ENCODE results near the gene RNF220.
A peak's percentile ranks its signal among the peaks of the same experiment; 100 is the strongest.
"Not testable (repeated sequence)": the region's sequence is repeated elsewhere in the genome, so short reads cannot be mapped to it uniquely, and the experiment has no call there.

Gene RNF220

GRCh38 chr1:44678626-44679025 lies 273.6 kb downstream of the RNF220 start:
- DNase-seq (ENCODE audit: low spot score): no peak

- no peak for DNase-seq (ENCODE audit: low spot score)
Observed at GRCh38 chr1:44679468-44679867, 274.4 kb downstream of the RNF220 start.

- DNase-seq (ENCODE audit: low spot score): no peak
Observed at GRCh38 chr1:44681905-44682882, 277.1 kb downstream of the RNF220 start.

GRCh38 chr1:44682883-44683265 lies 277.8 kb downstream of the RNF220 start:
- DNase-seq (ENCODE audit: low spot score): no peak

- DNase-seq (ENCODE audit: low spot score): no peak
Observed at GRCh38 chr1:44684525-44684924, 279.5 kb downstream of the RNF220 start.

- no peak for DNase-seq (ENCODE audit: low spot score)
Observed at GRCh38 chr1:44685218-44685617, 280.2 kb downstream of the RNF220 start.

GRCh38 chr1:44685881-44686280 lies 280.8 kb downstream of the RNF220 start:
- no peak for DNase-seq (ENCODE audit: low spot score)

- no peak for DNase-seq (ENCODE audit: low spot score)
Observed at GRCh38 chr1:44688760-44689446, 283.8 kb downstream of the RNF220 start.

GRCh38 chr1:44689447-44689765 lies 284.4 kb downstream of the RNF220 start:
- no peak for DNase-seq (ENCODE audit: low spot score)

- peak; percentile 30 for DNase-seq (ENCODE audit: low spot score)
Observed at GRCh38 chr1:44693159-44693558, 288.1 kb downstream of the RNF220 start.

- no peak for DNase-seq (ENCODE audit: low spot score)
Observed at GRCh38 chr1:44693900-44694299, 288.8 kb downstream of the RNF220 start.

GRCh38 chr1:44694863-44695478 lies 289.9 kb downstream of the RNF220 start:
- no peak for DNase-seq (ENCODE audit: low spot score)

- no peak for DNase-seq (ENCODE audit: low spot score)
Observed at GRCh38 chr1:44695671-44696070, 290.6 kb downstream of the RNF220 start.

- no peak for DNase-seq (ENCODE audit: low spot score)
Observed at GRCh38 chr1:44696101-44696500, 291.0 kb downstream of the RNF220 start.

GRCh38 chr1:44696789-44697345 lies 291.8 kb downstream of the RNF220 start:
- no peak for DNase-seq (ENCODE audit: low spot score)

GRCh38 chr1:44698138-44698537 lies 293.1 kb downstream of the RNF220 start:
- DNase-seq (ENCODE audit: low spot score): no peak

- not testable (repeated sequence) for DNase-seq (ENCODE audit: low spot score)
Observed at GRCh38 chr1:44699375-44699774, 294.3 kb downstream of the RNF220 start.

GRCh38 chr1:44700573-44700972 lies 295.5 kb downstream of the RNF220 start:
- DNase-seq (ENCODE audit: low spot score): no peak

- no peak for DNase-seq (ENCODE audit: low spot score)
Observed at GRCh38 chr1:44701141-44701573, 296.1 kb downstream of the RNF220 start.
